GM18907 (cell line): ENCODE data around the gene NOSIP.

ENCODE experiments used
- ATAC-seq: cut with Tn5 transposase; IDR thresholded peaks from one replicate; pipeline ENCODE4 v1.9.1; 2021; ENCODE audit warnings: mild to moderate bottlenecking, moderate library complexity; ENCODE audit not compliant: unreplicated experiment

The NOSIP gene

GRCh38 chr19:49573425-49573824 is 6.9 kb downstream of the NOSIP start:
- ATAC-seq, result no peak

- no peak for ATAC-seq
Measured at GRCh38 chr19:49573009-49573408, 7.3 kb downstream of the NOSIP start.

GRCh38 chr19:49570997-49571676 is 9.2 kb downstream of the NOSIP start:
- ATAC-seq, result no peak

GRCh38 chr19:49570138-49570856 is 10.1 kb downstream of the NOSIP start:
- no peak for ATAC-seq

- ATAC-seq, result no peak
Measured at GRCh38 chr19:49567861-49568441, 12.4 kb downstream of the NOSIP start.

- ATAC-seq, result no peak
Measured at GRCh38 chr19:49566302-49566701, 14.1 kb downstream of the NOSIP start.

- ATAC-seq, result no peak
Measured at GRCh38 chr19:49565261-49565660, 15.1 kb downstream of the NOSIP start.

- ATAC-seq, result no peak
Measured at GRCh38 chr19:49564616-49565045, 15.7 kb downstream of the NOSIP start.

- no peak for ATAC-seq
Measured at GRCh38 chr19:49560358-49560900, 19.9 kb downstream of the NOSIP start.

- no peak for ATAC-seq
Measured at GRCh38 chr19:49559928-49560327, 20.4 kb downstream of the NOSIP start.

GRCh38 chr19:49559443-49559842 is 20.9 kb downstream of the NOSIP start:
- ATAC-seq, result no peak

- no peak for ATAC-seq
Measured at GRCh38 chr19:49558591-49558990, 21.8 kb downstream of the NOSIP start.

- no peak for ATAC-seq
Measured at GRCh38 chr19:49557641-49558325, 22.6 kb downstream of the NOSIP start.

- no peak for ATAC-seq
Measured at GRCh38 chr19:49556412-49557398, 23.7 kb downstream of the NOSIP start.

GRCh38 chr19:49555600-49556411 is 24.6 kb downstream of the NOSIP start:
- ATAC-seq, result no peak

- ATAC-seq, result no peak
Measured at GRCh38 chr19:49554701-49555181, 25.6 kb downstream of the NOSIP start.

- no peak for ATAC-seq
Measured at GRCh38 chr19:49553451-49554271, 26.7 kb downstream of the NOSIP start.

GRCh38 chr19:49552749-49553148 is 27.6 kb downstream of the NOSIP start:
- no peak for ATAC-seq
